ENCODE results near the gene DCK. TPM values are rescaled to one million over a fixed set of nuclear protein-coding genes. Genes with fewer than 3 reads are reported as not detected.

Gene DCK
- polyA plus RNA-seq, 3 donors, result 13.3 to 56.6 (median 47.3) TPM

DNA sequence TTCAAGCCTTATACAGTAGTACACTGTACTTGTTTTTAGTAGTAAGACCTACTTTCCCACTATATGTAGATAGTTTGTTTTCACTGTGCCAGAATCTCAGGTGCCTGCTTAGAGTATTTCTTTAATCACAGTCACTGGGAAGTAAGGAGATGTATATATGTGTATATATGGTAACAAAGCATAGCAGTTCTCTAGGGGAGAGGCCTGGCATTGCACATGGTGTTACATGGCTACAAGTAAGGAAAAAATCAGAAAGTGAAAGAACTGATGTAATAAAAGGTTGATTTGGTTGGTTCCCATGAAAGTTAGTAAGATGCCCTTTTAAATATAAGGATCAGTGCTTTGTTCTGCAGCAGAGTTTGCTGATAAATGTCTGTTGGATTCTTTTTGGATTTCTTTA, 9.3 kb upstream of the DCK start:
- Mint-ChIP-seq H3K4me3 (no peak overlapping the region), H3K36me3 (peaks cover 19% of the 10 kb centered on the region in 2 donors), H3K4me1 (peaks cover 17% of the 10 kb centered on the region), H3K9me3 (no peaks in the 10 kb centered on the region), H3K27ac (no peak overlapping the region), H3K27me3 (ENCODE audit: low read depth in 3 of 3) (no peaks in the 10 kb centered on the region)
- Histone ChIP-seq H3K27me3 (ENCODE audit: control insufficient read depth in 2 of 2, insufficient read depth in 2 of 2, low read length in 2 of 2) (no peaks in the 10 kb centered on the region), H3K4me3 (replicated peaks in 1 of 3; ENCODE audit: low read depth in 2 of 3, low read length in 3 of 3) (no peak overlapping the region), H2AFZ (ENCODE audit: insufficient read depth, low read depth, low read length, poor library complexity, severe bottlenecking) (no peak overlapping the region), H3K9me3 (replicated peaks in 1 of 2; ENCODE audit: control insufficient read depth in 1 of 2, insufficient read depth in 1 of 2, low read length in 2 of 2) (no peaks in the 10 kb centered on the region), H3K9ac (ENCODE audit: insufficient read depth, low read length, poor library complexity, severe bottlenecking) (no peak overlapping the region), H3K36me3 (replicated peaks in 1 of 2; ENCODE audit: control insufficient read depth in 1 of 2, insufficient read depth in 2 of 2, low read length in 2 of 2) (peaks cover 0 to 22% of the 10 kb centered on the region in 2 donors), H3K27ac (ENCODE audit: low read depth in 1 of 2, low read length in 2 of 2) (no peak overlapping the region), H3K4me1 (ENCODE audit: control insufficient read depth in 1 of 2, insufficient read depth in 2 of 2, low read length in 2 of 2) (peaks cover 14% of the 10 kb centered on the region in 2 donors), H3K4me2 (replicated peaks; ENCODE audit: extremely low read depth, low read length, poor library complexity, severe bottlenecking) (no peak overlapping the region), H3K79me2 (ENCODE audit: insufficient read depth, low read length) (no peaks in the 10 kb centered on the region), H4K20me1 (ENCODE audit: insufficient read depth, low read length) (no peaks in the 10 kb centered on the region)
- DNase-seq, result no peak
- TF ChIP-seq, protein P1, sequence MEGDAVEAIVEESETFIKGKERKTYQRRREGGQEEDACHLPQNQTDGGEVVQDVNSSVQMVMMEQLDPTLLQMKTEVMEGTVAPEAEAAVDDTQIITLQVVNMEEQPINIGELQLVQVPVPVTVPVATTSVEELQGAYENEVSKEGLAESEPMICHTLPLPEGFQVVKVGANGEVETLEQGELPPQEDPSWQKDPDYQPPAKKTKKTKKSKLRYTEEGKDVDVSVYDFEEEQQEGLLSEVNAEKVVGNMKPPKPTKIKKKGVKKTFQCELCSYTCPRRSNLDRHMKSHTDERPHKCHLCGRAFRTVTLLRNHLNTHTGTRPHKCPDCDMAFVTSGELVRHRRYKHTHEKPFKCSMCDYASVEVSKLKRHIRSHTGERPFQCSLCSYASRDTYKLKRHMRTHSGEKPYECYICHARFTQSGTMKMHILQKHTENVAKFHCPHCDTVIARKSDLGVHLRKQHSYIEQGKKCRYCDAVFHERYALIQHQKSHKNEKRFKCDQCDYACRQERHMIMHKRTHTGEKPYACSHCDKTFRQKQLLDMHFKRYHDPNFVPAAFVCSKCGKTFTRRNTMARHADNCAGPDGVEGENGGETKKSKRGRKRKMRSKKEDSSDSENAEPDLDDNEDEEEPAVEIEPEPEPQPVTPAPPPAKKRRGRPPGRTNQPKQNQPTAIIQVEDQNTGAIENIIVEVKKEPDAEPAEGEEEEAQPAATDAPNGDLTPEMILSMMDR (IDR thresholded peaks at IDR 0.05), result no peak
- intact Hi-C loops (cut with micrococcal nuclease), result no loop called here

GRCh38 chr4:70984589-70984988, 8.9 kb upstream of the DCK start:
- H3K9ac ChIP-seq (ENCODE audit: insufficient read depth, low read length, poor library complexity, severe bottlenecking), result no peak overlapping the region
- no peaks in the 10 kb centered on the region for H3K79me2 ChIP-seq (ENCODE audit: insufficient read depth, low read length)
- Mint-ChIP-seq H3K4me1 (peaks cover 13% of the 10 kb centered on the region), H3K9me3 (no peaks in the 10 kb centered on the region), H3K27me3 (ENCODE audit: low read depth in 3 of 3) (no peaks in the 10 kb centered on the region), H3K36me3 (peaks cover 17 to 18% of the 10 kb centered on the region in 2 donors), H3K27ac (no peak overlapping the region), H3K4me3 (no peak overlapping the region)
- TF ChIP-seq, protein P1 (IDR thresholded peaks at IDR 0.05), result no peak
- H3K4me2 ChIP-seq (replicated peaks; ENCODE audit: extremely low read depth, low read length, poor library complexity, severe bottlenecking), result no peak overlapping the region
- no peak overlapping the region for H3K4me3 ChIP-seq (replicated peaks in 1 of 3; ENCODE audit: low read depth in 2 of 3, low read length in 3 of 3)
- no peak overlapping the region for H3K27ac ChIP-seq (ENCODE audit: low read depth in 1 of 2, low read length in 2 of 2)
- no CpG with 5 or more reads among the region's 1 CpG for WGBS (ENCODE audit: insufficient coverage)
- no peaks in the 10 kb centered on the region for H4K20me1 ChIP-seq (ENCODE audit: insufficient read depth, low read length)
- intact Hi-C loops (cut with micrococcal nuclease), result no loop called here
- H3K27me3 ChIP-seq (ENCODE audit: control insufficient read depth in 2 of 2, insufficient read depth in 2 of 2, low read length in 2 of 2), result no peaks in the 10 kb centered on the region
- peaks cover 9% of the 10 kb centered on the region in 2 donors for H3K4me1 ChIP-seq (ENCODE audit: control insufficient read depth in 1 of 2, insufficient read depth in 2 of 2, low read length in 2 of 2)
- H3K9me3 ChIP-seq (replicated peaks in 1 of 2; ENCODE audit: control insufficient read depth in 1 of 2, insufficient read depth in 1 of 2, low read length in 2 of 2), result no peaks in the 10 kb centered on the region
- peaks cover 0 to 22% of the 10 kb centered on the region in 2 donors for H3K36me3 ChIP-seq (replicated peaks in 1 of 2; ENCODE audit: control insufficient read depth in 1 of 2, insufficient read depth in 2 of 2, low read length in 2 of 2)
- DNase-seq, result no peak
- no peak overlapping the region for H2AFZ ChIP-seq (ENCODE audit: insufficient read depth, low read depth, low read length, poor library complexity, severe bottlenecking)
